GM18505 (cell line): ENCODE measurements around the gene NEIL1.
"Not testable (repeated sequence)": the region's sequence is repeated elsewhere in the genome, so short reads cannot be mapped to it uniquely, and the experiment has no call there.

Experiments used
- ATAC-seq: cut with Tn5 transposase; IDR thresholded peaks from one replicate; pipeline ENCODE4 v1.9.1; 2021; ENCODE audit not compliant: unreplicated experiment
- POLR2A ChIP-seq: IDR thresholded peaks from 4 replicates; pipeline ENCODE4 v1.6.1; 2011; ENCODE audit warnings: borderline replicate concordance; ENCODE audit not compliant: insufficient read depth, insufficient read length; ENCODE audit errors: extremely low read depth

Gene NEIL1

GRCh38 chr15:75346796-75347221 lies at the start of gene NEIL1:
Gene NEIL1, plus strand, starts transcription at chr15:75347039. Its CDS starts 1,867 bp downstream, at chr15:75348906.
- ATAC-seq = no peak

GRCh38 chr15:75298541-75299310 lies 48.1 kb upstream of the NEIL1 start:
- ATAC-seq = peak; percentile 61

More at GRCh38 chr15:75346796-75347221, at the start of gene NEIL1:
- no peak for TF ChIP-seq POLR2A

- ATAC-seq = peak; percentile 53
Observed at GRCh38 chr15:75299311-75299688, 47.5 kb upstream of the NEIL1 start.

- not testable (repeated sequence) for ATAC-seq
Observed at GRCh38 chr15:75300026-75300425, 46.8 kb upstream of the NEIL1 start.

- TF ChIP-seq POLR2A = no peak
- ATAC-seq = no peak
Observed at GRCh38 chr15:75302318-75302717, 44.5 kb upstream of the NEIL1 start.

- ATAC-seq = not testable (repeated sequence)
Observed at GRCh38 chr15:75302753-75303152, 44.1 kb upstream of the NEIL1 start.

- TF ChIP-seq POLR2A = no peak
- ATAC-seq = no peak
Observed at GRCh38 chr15:75306188-75306587, 40.7 kb upstream of the NEIL1 start.

- ATAC-seq = no peak
- TF ChIP-seq POLR2A = no peak
Observed at GRCh38 chr15:75307778-75308390, 39.0 kb upstream of the NEIL1 start.

GRCh38 chr15:75309711-75310110 lies 37.1 kb upstream of the NEIL1 start:
- no peak for TF ChIP-seq POLR2A
- no peak for ATAC-seq

- not testable (repeated sequence) for ATAC-seq
Observed at GRCh38 chr15:75312548-75312947, 34.3 kb upstream of the NEIL1 start.

- no peak for ATAC-seq
- TF ChIP-seq POLR2A = no peak
Observed at GRCh38 chr15:75313116-75313845, 33.6 kb upstream of the NEIL1 start.

- ATAC-seq = no peak
- no peak for TF ChIP-seq POLR2A
Observed at GRCh38 chr15:75314552-75315290, 32.1 kb upstream of the NEIL1 start.

GRCh38 chr15:75319231-75319897 lies 27.5 kb upstream of the NEIL1 start:
- not testable (repeated sequence) for ATAC-seq
